Measurements from ENCODE around the gene ARL8B.

DNA sequence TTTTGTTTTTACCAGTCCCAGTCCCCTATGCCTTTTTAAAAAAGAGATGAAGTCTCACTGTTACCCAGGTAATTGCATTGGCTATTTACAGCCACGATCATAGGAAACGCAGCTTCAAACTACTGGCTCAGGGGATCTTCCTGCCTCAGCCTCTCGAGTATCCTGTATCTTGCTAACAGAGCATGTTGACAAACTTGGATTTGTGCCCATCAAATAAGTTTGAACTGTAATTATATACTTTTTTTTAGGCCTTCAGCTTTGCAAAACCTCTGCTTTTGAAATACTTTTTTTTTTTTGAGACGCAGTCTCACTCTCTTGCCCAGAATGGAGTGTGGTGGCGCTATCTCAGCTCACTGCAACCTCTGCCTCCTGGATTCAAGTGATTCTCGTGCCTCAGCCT, 62.4 kb downstream of the ARL8B start:
- no peak for TF ChIP-seq EP300 (conservative IDR thresholded peaks at IDR 0.05; ENCODE audit: poor library complexity, severe bottlenecking)
- no peak for TF ChIP-seq CTCF (IDR thresholded peaks at IDR 0.05; ENCODE audit: poor library complexity, severe bottlenecking)
- no peak for TF ChIP-seq POLR2AphosphoS5 (IDR thresholded peaks at IDR 0.05)
- TF ChIP-seq RAD21 (conservative IDR thresholded peaks at IDR 0.05): no peak
- no peak for TF ChIP-seq EZH2 (IDR thresholded peaks at IDR 0.05; ENCODE audit: borderline replicate concordance, insufficient read depth, low read length, poor library complexity, severe bottlenecking)
- no peak for TF ChIP-seq SMC3 (conservative IDR thresholded peaks at IDR 0.05; ENCODE audit: poor library complexity)
- TF ChIP-seq, protein P1, sequence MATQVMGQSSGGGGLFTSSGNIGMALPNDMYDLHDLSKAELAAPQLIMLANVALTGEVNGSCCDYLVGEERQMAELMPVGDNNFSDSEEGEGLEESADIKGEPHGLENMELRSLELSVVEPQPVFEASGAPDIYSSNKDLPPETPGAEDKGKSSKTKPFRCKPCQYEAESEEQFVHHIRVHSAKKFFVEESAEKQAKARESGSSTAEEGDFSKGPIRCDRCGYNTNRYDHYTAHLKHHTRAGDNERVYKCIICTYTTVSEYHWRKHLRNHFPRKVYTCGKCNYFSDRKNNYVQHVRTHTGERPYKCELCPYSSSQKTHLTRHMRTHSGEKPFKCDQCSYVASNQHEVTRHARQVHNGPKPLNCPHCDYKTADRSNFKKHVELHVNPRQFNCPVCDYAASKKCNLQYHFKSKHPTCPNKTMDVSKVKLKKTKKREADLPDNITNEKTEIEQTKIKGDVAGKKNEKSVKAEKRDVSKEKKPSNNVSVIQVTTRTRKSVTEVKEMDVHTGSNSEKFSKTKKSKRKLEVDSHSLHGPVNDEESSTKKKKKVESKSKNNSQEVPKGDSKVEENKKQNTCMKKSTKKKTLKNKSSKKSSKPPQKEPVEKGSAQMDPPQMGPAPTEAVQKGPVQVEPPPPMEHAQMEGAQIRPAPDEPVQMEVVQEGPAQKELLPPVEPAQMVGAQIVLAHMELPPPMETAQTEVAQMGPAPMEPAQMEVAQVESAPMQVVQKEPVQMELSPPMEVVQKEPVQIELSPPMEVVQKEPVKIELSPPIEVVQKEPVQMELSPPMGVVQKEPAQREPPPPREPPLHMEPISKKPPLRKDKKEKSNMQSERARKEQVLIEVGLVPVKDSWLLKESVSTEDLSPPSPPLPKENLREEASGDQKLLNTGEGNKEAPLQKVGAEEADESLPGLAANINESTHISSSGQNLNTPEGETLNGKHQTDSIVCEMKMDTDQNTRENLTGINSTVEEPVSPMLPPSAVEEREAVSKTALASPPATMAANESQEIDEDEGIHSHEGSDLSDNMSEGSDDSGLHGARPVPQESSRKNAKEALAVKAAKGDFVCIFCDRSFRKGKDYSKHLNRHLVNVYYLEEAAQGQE (IDR thresholded peaks at IDR 0.05; ENCODE audit: borderline replicate concordance): no peak

Measured in neural cell (in vitro differentiated cells).